ENCODE measurements around the gene CCRL2. TPM values are rescaled to one million over a fixed set of nuclear protein-coding genes. Genes with fewer than 3 reads are reported as not detected.

The CCRL2 gene
- total and polyA plus RNA-seq, 9 of the 15 experiments (the other 6 are each of a cell fraction or from before 2014, with no cell fraction given), result 3.4 to 5.7 (median 4.0) TPM

GRCh38 chr3:46406788-46407611, at the start of gene CCRL2, which contains the start of gene CCR5AS (continued):
- TF ChIP-seq DEAF1 (CRISPR knock-in tag; IDR thresholded peaks at IDR 0.05) (0 out of 2 replicates have a peak, but pooled peaks have one; percentile 6), ZEB2 (IDR thresholded peaks at IDR 0.05) (peak; percentile 94), NCOA6 (IDR thresholded peaks at IDR 0.05) (peak; percentile 36; the same call in 1 of the 2 replicates), CREB3L1 (IDR thresholded peaks at IDR 0.05; ENCODE audit: borderline replicate concordance, low read depth) (peak; percentile 69), RBM14 (IDR thresholded peaks at IDR 0.05; ENCODE audit: borderline replicate concordance, insufficient read depth, low read depth, low read length) (no peak), MTA1 (IDR thresholded peaks at IDR 0.05; ENCODE audit: borderline replicate concordance) (peak; percentile 61), CBX3 (IDR thresholded peaks at IDR 0.05; ENCODE audit: borderline replicate concordance in 1 of 2, low read length in 2 of 2) (peak in 1 of 2 experiments; percentile 79; a peak in 1 of 3 replicates), ZBTB1 (CRISPR knock-in tag; IDR thresholded peaks at IDR 0.05; ENCODE audit: borderline replicate concordance, low read depth) (no peak; the same call in 1 of the 2 replicates), MBD1 (CRISPR knock-in tag; IDR thresholded peaks at IDR 0.05) (no peak), KLF1 (tag; IDR thresholded peaks at IDR 0.05) (0 out of 2 replicates have a peak, but pooled peaks have one; percentile 30), MITF (IDR thresholded peaks at IDR 0.05) (peak; percentile 94)
